GM18505 (cell line): ENCODE measurements around the gene NPAS2.

Experiments used
- ATAC-seq: cut with Tn5 transposase; IDR thresholded peaks from one replicate; pipeline ENCODE4 v1.9.1; 2021; ENCODE audit not compliant: unreplicated experiment
- POLR2A ChIP-seq: IDR thresholded peaks from 4 replicates; pipeline ENCODE4 v1.6.1; 2011; ENCODE audit warnings: borderline replicate concordance; ENCODE audit not compliant: insufficient read depth, insufficient read length; ENCODE audit errors: extremely low read depth

NPAS2 gene

DNA sequence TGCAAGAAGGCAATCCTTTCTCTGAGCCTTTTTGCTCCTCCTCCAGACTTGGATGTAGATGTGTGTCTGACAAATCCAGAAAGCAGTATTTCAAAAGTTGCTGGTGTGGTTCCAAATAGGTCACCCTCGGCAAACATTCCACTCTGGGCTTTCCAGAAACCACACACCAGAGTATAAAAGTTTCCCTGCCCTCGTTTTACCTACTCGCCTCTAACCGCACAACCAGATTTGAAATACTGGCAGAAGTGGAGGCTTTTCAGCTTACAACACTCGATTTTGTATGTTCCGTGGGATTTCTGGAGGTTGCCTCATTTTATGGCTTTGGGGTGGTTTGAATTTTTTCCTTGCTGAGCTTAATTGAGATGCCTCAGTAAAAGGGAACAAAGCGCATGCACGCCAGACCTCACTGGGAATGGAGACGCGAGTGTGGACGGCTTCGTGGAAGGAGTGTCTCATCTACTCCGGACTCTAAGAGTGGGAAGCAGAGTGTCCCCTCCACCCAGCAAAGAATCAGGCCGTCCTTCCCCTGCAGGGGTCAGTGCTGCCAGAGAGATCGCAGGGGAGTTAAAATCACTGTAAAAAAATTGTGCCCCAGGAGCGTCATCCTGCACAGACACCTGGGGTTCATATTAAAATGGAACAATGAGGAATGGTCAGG, 138.2 kb downstream of the NPAS2 start:
- TF ChIP-seq POLR2A = no peak
- ATAC-seq = no peak

DNA sequence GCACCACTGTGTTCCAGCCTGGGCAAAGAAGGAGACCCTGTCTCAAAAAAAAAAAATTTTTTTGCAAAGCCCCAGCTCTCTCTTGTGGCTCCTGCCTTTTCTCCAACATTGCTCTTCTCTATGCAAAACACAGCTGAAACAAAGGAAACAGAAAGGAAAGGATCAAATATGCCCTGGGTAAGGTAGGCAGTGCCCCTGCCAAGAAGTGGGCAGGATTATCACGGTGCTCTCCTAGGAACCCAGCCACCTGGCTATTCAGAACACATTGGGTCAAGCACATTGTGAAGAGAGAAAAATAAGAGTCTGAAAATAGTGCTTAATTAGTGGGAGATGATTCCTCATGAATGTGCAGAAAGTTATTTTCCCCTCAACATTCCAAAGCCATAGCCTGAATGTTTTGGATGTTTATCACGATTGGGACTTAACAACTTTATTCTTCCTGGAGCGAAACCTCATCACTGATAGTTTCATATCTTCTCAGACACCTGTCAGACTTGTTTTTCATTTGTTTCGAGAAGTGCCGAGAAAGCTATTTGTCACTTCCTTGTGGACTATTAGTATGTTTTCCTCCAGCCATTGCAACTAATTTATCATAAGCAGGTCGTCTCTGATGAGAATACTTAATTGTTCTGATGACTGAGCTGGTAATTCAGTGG, 139.4 kb downstream of the NPAS2 start:
- no peak for TF ChIP-seq POLR2A

DNA sequence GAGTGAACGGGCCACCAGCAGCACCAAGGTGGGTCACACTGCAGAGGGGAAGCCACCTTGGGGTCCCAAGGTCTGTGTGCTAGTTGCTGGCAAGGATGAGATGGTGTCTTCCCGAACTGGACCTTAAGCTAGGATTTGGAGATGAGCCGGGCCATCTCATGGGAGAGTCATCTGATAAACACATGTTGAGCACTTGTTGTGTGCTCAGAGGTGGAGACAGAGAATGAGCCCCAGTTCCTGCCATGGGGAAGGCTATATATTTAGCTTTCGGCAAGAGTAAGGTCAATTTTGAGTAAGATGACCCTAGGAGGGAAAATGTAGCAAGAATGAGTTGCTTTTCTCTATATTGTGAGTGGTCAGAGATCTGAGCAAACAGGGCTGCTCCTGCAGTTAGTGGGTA, 140.7 kb downstream of the NPAS2 start:
- no peak for ATAC-seq
- no peak for TF ChIP-seq POLR2A

More for the DNA sequence above, 139.4 kb downstream of the NPAS2 start:
- ATAC-seq = no peak

DNA sequence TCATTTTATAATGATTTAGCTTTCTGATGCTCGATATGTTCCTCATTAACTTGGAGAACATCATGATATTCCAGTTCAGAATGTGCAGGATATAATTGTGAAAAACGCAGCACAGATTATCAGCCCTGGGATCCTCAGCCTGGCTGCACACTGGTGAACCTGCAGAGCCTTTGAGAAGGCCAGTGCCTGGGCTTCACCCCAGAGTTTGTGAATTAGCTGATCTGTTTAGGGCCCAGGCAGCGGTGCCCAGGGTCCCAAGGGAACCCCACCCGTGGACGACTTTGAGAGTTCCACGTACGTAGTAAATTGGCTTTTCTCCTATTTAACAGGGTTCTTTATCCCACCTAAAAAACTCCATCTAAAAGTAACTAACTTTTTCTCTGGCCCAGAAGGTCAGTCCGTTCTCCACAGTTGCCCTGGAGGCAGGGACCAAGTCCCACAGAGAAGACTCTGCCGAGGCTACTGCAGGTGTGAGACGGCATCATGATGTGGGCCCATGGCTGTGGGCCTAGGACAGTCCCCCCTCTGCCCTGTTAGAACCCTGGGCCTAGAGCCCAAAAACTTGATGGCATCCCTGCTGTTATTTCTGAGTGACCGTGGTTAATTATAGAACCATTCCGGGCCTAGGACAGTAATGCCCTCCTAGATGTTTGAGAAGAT, 142.6 kb downstream of the NPAS2 start:
- ATAC-seq = no peak
- TF ChIP-seq POLR2A = no peak

DNA sequence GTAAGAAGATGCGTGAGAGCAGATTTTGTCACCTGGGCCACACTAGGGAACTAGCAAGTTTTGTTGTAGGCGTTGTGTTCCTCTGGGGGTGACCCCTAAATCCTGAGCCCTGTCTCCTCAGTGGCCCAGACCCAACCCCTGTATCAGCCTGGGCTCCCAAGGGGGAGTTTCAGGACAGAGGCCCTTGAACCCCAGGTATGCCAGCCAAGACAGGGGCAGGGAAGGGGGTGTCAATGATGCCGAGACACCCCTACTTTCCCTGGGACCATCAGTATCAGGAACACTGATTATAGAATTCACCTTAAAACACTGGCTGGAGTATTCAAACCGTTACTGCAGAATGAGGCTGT, 143.1 kb downstream of the NPAS2 start:
- TF ChIP-seq POLR2A = no peak
- ATAC-seq = no peak

DNA sequence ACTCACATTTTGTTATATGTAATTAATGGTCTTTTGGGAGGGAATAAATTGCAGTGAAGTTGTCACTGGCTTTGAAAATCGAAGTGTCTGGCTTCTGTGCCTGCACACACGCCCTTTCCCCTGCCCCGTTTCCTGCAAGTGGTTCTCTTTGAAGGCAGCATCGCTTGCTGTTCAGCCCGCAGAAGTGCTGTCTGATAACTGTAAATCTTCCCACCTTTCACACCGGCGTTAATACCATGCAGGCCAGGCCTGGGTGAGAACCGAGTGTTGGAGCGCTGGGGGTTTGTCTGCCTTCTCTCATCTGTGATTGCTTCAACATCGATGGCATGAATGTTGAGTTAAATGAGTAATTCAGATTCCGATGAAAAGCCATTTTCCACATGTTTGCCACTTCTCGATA, 144.3 kb downstream of the NPAS2 start:
- no peak for ATAC-seq
- no peak for TF ChIP-seq POLR2A

DNA sequence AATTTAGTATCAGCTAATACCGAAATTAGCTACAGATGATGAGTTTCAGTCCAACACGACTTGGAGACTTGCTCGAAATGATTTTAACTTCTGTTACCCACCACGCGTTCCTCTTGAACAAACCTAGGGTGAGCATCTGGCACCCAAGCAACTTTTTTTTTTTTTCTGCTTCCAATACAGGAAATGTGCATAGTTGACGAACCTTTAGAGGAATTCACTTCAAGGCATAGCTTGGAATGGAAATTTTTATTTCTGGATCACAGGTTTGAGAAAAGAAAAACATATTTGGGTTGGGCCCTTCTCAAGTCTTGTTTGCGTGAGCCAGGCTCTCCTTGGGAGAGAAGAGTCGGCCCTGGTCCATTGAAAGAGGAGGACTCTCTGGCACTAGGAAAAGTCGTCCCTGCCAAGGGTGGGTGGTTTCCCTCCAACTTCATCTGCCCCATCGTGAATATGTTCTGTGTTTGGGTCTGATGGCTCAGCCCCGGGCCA, 144.8 kb downstream of the NPAS2 start:
- ATAC-seq = no peak
- TF ChIP-seq POLR2A = no peak

DNA sequence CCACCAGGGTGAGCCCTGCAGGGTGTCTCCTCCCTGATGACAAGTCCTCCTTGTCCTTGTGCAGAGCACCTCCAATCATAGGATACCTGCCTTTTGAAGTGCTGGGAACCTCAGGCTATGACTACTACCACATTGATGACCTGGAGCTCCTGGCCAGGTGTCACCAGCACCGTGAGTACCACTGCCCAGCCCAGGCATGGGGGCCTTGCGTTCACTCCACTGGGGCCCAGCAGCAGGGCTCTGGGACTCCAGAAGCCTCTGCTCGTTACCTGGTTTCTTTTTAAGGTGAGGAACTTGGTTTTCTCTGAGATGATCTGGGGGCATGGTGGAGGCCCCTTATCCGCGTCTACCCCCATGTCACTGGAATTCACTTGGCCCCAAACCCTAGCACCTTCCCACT, 145.7 kb downstream of the NPAS2 start:
- ATAC-seq = no peak
- no peak for TF ChIP-seq POLR2A

DNA sequence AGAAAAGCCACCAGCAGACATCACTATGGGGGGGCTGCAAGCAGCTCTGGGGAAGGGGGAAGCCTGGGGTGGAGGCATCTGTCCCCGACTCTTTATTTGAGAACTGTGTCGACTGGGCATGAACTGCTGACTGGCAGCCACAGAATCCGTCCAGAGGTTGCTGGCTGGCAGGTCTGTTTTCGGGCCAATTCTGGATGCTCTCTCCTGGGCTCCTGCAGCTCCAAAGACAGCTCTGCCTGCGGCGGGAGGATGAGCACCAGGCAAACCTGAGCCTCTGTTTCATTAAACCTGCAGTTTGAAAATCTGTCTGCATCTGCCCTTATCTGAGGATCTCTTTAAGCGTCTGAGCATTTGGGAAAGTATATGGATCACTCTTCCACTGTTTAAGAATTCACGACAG, 147.8 kb downstream of the NPAS2 start:
- no peak for ATAC-seq
- no peak for TF ChIP-seq POLR2A

DNA sequence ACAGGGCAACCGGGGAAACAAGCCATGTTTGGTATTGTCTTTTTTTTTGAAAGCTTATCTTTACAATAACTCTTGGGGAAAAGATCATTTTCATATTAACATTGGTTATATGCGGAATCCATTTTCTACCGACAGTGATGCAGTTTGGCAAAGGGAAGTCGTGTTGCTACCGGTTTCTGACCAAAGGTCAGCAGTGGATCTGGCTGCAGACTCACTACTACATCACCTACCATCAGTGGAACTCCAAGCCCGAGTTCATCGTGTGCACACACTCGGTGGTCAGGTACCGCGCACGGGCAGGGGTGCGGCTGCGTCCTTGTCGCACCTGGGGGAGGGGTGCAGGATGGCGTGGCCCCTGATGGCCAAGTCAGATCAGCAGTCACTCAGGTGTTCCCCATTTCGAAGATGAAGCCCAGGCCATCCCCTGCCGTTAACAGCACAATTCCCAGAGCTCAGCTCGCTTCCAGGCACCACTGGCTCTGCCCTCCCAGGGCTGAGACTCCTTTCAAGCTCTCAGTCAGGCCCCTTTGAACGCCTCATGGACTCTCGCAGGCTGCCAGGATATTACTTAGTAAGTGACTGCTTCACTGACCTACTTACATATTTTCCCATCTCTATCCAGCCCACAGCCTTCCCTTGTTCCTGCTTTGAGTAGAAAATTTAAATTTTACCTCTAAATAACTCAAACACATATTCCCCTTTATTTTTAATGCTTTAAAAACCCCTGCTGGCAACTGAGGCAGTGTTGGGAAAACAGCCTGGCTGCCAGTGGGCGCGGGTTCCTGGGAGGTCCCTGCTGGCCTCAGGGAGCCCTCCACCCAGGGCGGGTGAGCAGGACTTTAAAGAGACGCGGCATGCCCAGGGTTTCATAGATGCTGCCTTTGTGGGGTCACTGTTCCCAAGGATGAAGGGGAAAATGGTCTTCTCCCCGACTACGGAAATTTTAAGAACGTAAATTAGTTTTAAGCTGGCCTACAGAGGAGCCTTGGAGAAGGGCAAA, 148.5 kb downstream of the NPAS2 start:
- ATAC-seq = no peak
- TF ChIP-seq POLR2A = no peak

DNA sequence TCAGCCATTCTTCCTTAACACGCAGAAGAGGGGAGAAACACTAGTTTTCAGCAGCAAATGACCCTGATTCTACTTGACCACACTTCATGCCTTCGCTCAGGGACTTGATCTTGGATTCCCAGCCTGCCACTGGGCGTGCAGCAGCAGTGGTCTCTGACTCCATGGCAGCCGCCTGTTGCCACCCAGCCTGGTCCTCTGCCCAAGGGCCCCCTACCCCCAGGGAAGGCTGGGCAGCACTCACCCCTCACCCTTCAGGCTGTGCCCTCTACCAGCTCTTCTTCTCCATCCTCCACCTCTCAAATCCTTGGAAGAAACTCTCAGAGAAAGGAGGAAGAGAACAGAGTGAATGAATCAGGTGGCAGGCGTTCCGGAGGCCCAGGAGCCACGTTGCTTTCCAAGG, 150.1 kb downstream of the NPAS2 start:
- no peak for ATAC-seq
- TF ChIP-seq POLR2A = no peak

DNA sequence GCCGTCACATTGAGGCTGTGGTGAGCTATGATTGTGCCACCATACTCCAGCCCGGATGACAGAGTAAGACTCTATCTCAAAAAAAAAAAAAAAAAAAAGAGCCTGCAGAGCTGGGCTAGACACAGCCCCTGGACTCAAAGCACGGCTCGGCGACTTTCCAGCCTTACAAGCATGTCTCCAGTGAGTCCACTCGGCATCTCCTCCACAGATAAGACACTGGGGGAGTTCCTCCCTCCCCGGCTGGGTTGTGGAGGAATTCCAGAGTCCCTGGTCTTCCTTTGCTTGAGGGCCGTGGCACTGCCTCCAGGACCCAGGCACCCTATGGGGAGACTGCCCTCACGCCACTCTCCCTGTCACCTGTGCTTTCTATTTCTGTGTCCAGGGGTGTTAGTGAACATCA, 151.3 kb downstream of the NPAS2 start:
- no peak for TF ChIP-seq POLR2A
- ATAC-seq = no peak

DNA sequence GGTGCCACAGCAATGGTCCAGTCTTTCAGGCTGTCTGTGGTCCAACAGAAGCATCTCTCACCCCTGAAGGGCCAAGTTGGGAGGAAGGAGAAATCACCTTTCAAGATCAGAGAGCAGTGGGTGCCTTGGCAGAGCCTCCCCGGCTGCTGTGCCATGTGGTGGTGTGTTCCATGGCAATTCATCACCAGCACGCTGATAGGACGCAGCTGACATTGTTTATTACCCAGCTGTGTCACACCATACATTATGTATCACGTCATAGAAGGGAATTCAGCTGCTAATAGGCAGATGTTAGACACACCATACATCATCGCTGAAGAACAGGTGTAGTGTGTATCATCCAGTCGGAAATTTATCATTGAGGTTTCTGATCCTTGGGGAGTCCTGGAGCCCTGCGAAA, 152.5 kb downstream of the NPAS2 start:
- no peak for TF ChIP-seq POLR2A
- ATAC-seq = no peak
